Heart left ventricle (tissue), 16 donors: ENCODE results near the gene CLRN3. TPM values are rescaled to one million over a fixed set of nuclear protein-coding genes. Genes with fewer than 3 reads are reported as not detected.

Experiments used
- ATAC-seq, 4 donors: fragments of 200-7000 bp; cut with Tn5 transposase; one replicate each; pipeline ENCODE4 v1.9.1; 2020 to 2022; ENCODE audit warnings: moderate library complexity in 4 of 4, mild to moderate bottlenecking in 3 of 4, moderate number of reproducible peaks in 1 of 4
- DNase-seq, 5 donors: peaks; one replicate each; pipeline ENCODE4 v3.0.0-alpha.2; 2020
- H3K27ac ChIP-seq, 12 donors: fragments of 200-600 bp; sonication (generic) in 4 of 12; one replicate each; pipeline versions ENCODE4 v1.5.0 to v1.8.0; 2016 to 2022; ENCODE audit warnings: mild to moderate bottlenecking in 2 of 12
- H3K27me3 ChIP-seq, 9 donors: fragments of 200-600 bp; sonication (generic) in 2 of 9; one replicate each; pipeline versions ENCODE4 v1.5.1 to v1.8.0; 2016 to 2022; ENCODE audit warnings: mild to moderate bottlenecking in 3 of 9
- H3K36me3 ChIP-seq, 9 donors: fragments of 200-600 bp; sonication (generic) in 2 of 9; one replicate each; pipeline versions ENCODE4 v1.5.0 to v1.8.0; 2018 to 2022; ENCODE audit warnings: mild to moderate bottlenecking in 2 of 9
- H3K4me1 ChIP-seq, 12 donors: fragments of 200-600 bp; sonication (generic) in 4 of 12; one replicate each; pipeline versions ENCODE4 v1.5.0 to v1.8.0; 2016 to 2022; ENCODE audit warnings: mild to moderate bottlenecking in 3 of 12
- H3K4me3 ChIP-seq, 12 donors: fragments of 200-600 bp; sonication (generic) in 4 of 12; one replicate each; pipeline versions ENCODE4 v1.5.0 to v1.8.0; 2017 to 2022; ENCODE audit warnings: mild to moderate bottlenecking in 9 of 12, moderate library complexity in 4 of 12
- H3K9me3 ChIP-seq, 12 donors: fragments of 200-600 bp; sonication (generic) in 4 of 12; one replicate each; pipeline versions ENCODE4 v1.5.0 to v1.8.0; 2016 to 2022; ENCODE audit warnings: mild to moderate bottlenecking in 1 of 12
- POLR2A ChIP-seq, 2 donors: fragments of 450-650 bp; IDR thresholded peaks; one replicate each; pipeline ENCODE4 v1.6.1; 2017; ENCODE audit warnings: antibody characterized with exemption in 2 of 2, mild to moderate bottlenecking in 2 of 2, moderate library complexity in 2 of 2
- WGBS, 4 donors: extraction: QIAGEN DNeasy Blood & Tissue Kit in 2 of 4; methylation state at CpG; one replicate each; pipeline versions ENCODE4 v1.1.5 to v1.1.7; 2013 to 2018; 5-methylcytosine and 5-hydroxymethylcytosine counted together
- intact Hi-C, 10 donors: fragments of 100-400 bp; cut with DNase I; formaldehyde crosslinking; loops; one replicate each; pipeline versions ENCODE4 v1.11.1 to v1.14.2; 2022
- polyA plus RNA-seq, 2 donors: library from polyadenylated mRNA; stranded (reverse); fragments of 200-250 nt; gene quantifications; one replicate each; pipeline ENCODE4 v1.2.3, GENCODE V29; 2013
- total RNA-seq, 9 donors: library from RNA; depleted of rRNA in 2 of 9; stranded (reverse); fragments of >200 nt in 2 of 9; fragmentation: NEBNext Ultra II Directional in 3 of 9; extraction: Animal tissue kit (Norgen Biotek cat#: 25700) in 3 of 9; gene quantifications; one replicate each; pipeline versions ENCODE4 v1.1.0 to v1.2.4, GENCODE V29; 2016 to 2023
- TF ChIP-seq, protein P1 (sequence below), 12 donors: fragments of 200-600 bp; sonication (generic) in 4 of 12; IDR thresholded peaks; one replicate each; pipeline versions ENCODE4 v1.5.0 to v1.8.0; 2018 to 2022; ENCODE audit warnings: antibody characterized with exemption in 12 of 12, mild to moderate bottlenecking in 5 of 12
- donor health status: ischemic (EF 13 %, LVEDD 7.1; RV severe dilation, severe dysfunction).
- donor health status: healthy with polysubstance abuse.
- donor health status: DM: no; HTN: yes; CAD: no.
- donor health status: DM: no; HTN: no; CAD: no.
- donor health status: ischemic (EF 25% LVEDD 6.9; RV normal size, moderate dysfunction).
- donor health status: ischemic (EF 25% LVEDD 5.7; RV mildly dilated, moderate dysfunction).
- donor health status: healthy.
- donor health status: DM: yes; HTN: yes; CAD: no.
- donor health status: ischemic (EF 35%, LVEDD 5.7; RV mildly dilated, moderate dysfunction).
- donor health status: nonischemic (EF 11% LVEDD 7.7; RV severe dilation, severe dysfunction).
- donor health status: DM: yes; HTN: yes; CAD: no.
- donor health status: PGD.
- donor health status: ischemic (EF 29% LVEDD 5.4; RV normal size, mild dysfunction).
- donor health status: nonischemic (EF 23%, LVEDD 6.1; RV moderate dilation, normal function).

The CLRN3 gene
- total and polyA plus RNA-seq, 11 donors: 0.35 TPM; not detected in 10

DNA sequence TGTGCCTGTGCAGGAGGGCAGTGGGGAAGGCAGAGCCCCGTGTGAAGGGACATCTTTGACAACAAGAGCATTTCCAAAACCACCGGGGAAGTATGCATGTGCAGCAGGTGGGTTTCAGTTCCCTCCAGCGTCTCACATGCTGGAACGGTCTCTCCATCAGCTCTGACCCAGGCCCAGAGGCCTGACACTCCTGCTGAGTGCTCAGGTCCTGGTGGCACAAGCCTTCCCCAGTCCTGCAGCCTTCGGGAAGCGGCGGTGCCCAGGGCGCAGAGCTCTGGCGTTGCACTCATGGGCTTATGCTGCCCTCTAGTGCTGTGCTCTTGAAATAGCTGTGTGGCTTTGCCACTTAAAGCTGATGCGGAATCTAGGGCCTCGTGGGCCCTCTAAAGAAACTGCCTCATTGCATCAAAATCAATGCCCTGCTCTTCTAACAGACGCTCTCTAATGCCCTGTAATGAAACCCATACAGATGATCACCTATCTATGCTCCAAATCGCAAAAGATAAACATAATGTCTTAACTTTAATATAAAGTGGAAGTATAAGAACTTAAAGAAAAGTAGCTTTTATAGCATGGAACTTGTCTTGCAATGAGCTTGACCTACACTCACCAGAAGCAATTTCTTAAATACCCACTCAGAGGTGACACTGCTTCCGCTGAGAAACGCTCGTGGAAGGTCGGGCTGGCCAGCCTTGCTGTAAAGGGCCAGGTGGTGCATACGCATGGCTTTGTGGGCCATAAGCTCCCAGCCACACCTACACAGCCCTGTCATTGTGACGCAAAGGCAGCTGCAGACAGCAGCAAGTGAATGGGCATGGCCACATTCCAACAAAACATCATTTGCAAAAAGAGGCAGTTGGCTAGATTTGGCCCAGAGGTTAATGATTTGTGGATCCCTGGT is 38.6 kb downstream of the CLRN3 start:
- TF ChIP-seq, protein P1, sequence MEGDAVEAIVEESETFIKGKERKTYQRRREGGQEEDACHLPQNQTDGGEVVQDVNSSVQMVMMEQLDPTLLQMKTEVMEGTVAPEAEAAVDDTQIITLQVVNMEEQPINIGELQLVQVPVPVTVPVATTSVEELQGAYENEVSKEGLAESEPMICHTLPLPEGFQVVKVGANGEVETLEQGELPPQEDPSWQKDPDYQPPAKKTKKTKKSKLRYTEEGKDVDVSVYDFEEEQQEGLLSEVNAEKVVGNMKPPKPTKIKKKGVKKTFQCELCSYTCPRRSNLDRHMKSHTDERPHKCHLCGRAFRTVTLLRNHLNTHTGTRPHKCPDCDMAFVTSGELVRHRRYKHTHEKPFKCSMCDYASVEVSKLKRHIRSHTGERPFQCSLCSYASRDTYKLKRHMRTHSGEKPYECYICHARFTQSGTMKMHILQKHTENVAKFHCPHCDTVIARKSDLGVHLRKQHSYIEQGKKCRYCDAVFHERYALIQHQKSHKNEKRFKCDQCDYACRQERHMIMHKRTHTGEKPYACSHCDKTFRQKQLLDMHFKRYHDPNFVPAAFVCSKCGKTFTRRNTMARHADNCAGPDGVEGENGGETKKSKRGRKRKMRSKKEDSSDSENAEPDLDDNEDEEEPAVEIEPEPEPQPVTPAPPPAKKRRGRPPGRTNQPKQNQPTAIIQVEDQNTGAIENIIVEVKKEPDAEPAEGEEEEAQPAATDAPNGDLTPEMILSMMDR (IDR thresholded peaks at IDR 0.05): peak; percentile 74 to 93 (median 84)
- no peak for TF ChIP-seq POLR2A (IDR thresholded peaks at IDR 0.05)
- peak; percentile 72 to 94 (median 92) for ATAC-seq
- no peaks in the 10 kb centered on the region for H3K9me3 ChIP-seq
- intact Hi-C loops: loop anchor here (1.0 to 10.0 kb wide), 8 partner anchors 137 to 1872 kb away; no protein-coding TSS in a partner anchor
- WGBS, 4 donors: 33 to 47% (median 35%) methylated on average over 15 to 19 of the region's 19 CpGs
- H3K4me3 ChIP-seq: no peak overlapping the region
- H3K27ac ChIP-seq: no peak overlapping the region
- DNase-seq: peak; percentile 59 to 84 (median 68)
- H3K36me3 ChIP-seq: no peaks in the 10 kb centered on the region
- H3K4me1 ChIP-seq: peaks cover 0 to 9% (median 0%) of the 10 kb centered on the region in 12 donors
- peaks cover 0 to 17% (median 0%) of the 10 kb centered on the region in 9 donors for H3K27me3 ChIP-seq

DNA sequence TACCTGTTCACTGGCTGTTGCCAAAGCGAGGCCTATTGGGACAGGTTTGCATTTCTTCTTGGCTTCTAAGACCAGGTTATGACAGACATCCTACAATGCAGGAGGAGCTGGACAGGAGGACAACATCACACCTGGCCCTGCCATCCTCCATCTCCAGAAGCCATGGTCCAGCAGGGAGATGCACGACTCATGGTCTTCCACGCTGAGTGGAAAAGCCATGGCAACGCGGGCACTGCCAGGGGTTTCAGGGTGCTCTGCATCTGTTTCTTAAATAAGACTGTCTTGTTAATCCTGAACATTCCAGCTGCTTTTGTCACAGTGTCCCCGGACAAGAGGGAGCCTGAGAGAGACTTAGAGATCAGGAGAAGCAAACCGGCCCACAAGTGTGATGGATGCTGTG is 40.3 kb downstream of the CLRN3 start:
- Histone ChIP-seq H3K36me3 (no peaks in the 10 kb centered on the region), H3K27me3 (peaks cover 0 to 17% (median 0%) of the 10 kb centered on the region in 9 donors), H3K27ac (no peak overlapping the region), H3K4me3 (no peak overlapping the region), H3K9me3 (no peaks in the 10 kb centered on the region), H3K4me1 (peaks cover 0 to 9% (median 0%) of the 10 kb centered on the region in 12 donors)
- WGBS, 4 donors: 84 to 95% (median 87%) methylated on average over 6 to 7 of the region's 7 CpGs
- DNase-seq: no peak
- TF ChIP-seq POLR2A (IDR thresholded peaks at IDR 0.05): no peak
- TF ChIP-seq, protein P1 (IDR thresholded peaks at IDR 0.05): no peak
- no peak for ATAC-seq
- intact Hi-C loops: loop anchor here in 7 of 10 donors (2.0 to 10.0 kb wide), 7 partner anchors 135 to 1870 kb away; no protein-coding TSS in a partner anchor

DNA sequence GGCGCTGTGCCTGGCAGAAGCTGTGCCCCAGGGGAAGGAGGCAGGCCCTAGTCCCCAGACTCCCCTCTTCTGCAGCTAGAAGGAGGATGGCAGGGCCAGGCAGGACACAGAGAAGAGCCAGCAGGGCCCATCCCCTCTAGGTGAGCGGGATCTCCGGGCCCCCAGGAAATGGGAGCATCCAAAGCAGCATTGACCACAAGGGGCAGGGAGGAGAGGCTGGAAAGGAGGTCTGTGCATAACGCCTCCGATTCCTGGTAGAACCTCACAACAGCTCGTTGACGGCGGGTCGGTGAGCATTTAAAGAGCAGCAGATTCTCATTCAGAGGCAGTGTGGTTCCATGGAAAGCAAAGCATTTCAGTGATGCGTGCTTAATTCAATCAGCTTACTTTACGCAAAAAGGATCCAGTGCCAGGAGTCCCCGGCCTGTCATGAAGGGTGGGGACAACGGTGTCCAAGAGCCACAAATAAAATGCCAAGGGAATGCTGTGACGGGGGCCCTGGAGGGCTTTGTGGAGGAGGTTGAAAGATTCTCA is 41.0 kb downstream of the CLRN3 start:
- peaks cover 0 to 17% (median 0%) of the 10 kb centered on the region in 9 donors for H3K27me3 ChIP-seq
- no peaks in the 10 kb centered on the region for H3K36me3 ChIP-seq
- H3K4me3 ChIP-seq: no peak overlapping the region
- TF ChIP-seq POLR2A (IDR thresholded peaks at IDR 0.05): no peak
- TF ChIP-seq, protein P1 (IDR thresholded peaks at IDR 0.05): no peak
- H3K27ac ChIP-seq: no peak overlapping the region
- DNase-seq (no peak), ATAC-seq (no peak)
- intact Hi-C loops: loop anchor here in 7 of 10 donors (2.0 to 10.0 kb wide), 7 partner anchors 134 to 1869 kb away; no protein-coding TSS in a partner anchor
- peaks cover 0 to 9% (median 0%) of the 10 kb centered on the region in 12 donors for H3K4me1 ChIP-seq
- H3K9me3 ChIP-seq: no peaks in the 10 kb centered on the region
- WGBS, 4 donors: 84 to 91% (median 87%) methylated on average over 13 to 14 of the region's 14 CpGs

DNA sequence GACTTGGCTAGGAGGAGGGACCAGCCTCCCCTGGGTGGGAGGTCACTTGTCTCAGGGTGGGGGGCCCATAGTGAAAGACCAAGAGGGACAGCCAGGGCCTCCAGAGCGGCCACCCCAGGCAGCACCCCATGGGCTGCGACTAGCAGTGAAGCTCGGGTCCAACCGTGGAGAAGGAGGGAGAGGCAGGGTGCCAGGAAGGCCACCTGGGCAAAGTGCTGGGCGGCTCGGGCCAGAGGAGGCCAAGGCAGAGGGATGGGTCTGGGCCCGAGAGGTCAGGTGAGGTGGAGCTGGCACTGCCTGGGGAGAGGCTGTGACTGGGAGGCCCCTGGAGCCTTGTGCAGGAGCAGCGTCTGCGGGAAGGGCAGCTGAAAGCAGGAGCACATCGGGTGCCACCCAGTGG is 41.8 kb downstream of the CLRN3 start:
- TF ChIP-seq, protein P1 (IDR thresholded peaks at IDR 0.05): no peak
- no peak for TF ChIP-seq POLR2A (IDR thresholded peaks at IDR 0.05)
- Histone ChIP-seq H3K4me3 (no peak overlapping the region), H3K9me3 (no peaks in the 10 kb centered on the region), H3K36me3 (no peaks in the 10 kb centered on the region), H3K27ac (no peak overlapping the region), H3K4me1 (peaks cover 0 to 9% (median 0%) of the 10 kb centered on the region in 12 donors), H3K27me3 (peaks cover 0 to 17% (median 0%) of the 10 kb centered on the region in 9 donors)
- ATAC-seq (no peak), DNase-seq (no peak)
- 73 to 84% (median 81%) methylated on average over 8 to 10 of the region's 10 CpGs for WGBS, 4 donors
- intact Hi-C loops: loop anchor here in 3 of 10 donors (5.0 to 10.0 kb wide), 5 partner anchors 134 to 1869 kb away; no protein-coding TSS in a partner anchor
